Amniotic epithelial cell (primary cell): ENCODE measurements around the gene MKS1.

Experiments used
- DNase-seq: peaks from one replicate; pipeline ENCODE4 v3.0.0-alpha.2; 2010; ENCODE audit warnings: low read depth

Gene MKS1

DNA sequence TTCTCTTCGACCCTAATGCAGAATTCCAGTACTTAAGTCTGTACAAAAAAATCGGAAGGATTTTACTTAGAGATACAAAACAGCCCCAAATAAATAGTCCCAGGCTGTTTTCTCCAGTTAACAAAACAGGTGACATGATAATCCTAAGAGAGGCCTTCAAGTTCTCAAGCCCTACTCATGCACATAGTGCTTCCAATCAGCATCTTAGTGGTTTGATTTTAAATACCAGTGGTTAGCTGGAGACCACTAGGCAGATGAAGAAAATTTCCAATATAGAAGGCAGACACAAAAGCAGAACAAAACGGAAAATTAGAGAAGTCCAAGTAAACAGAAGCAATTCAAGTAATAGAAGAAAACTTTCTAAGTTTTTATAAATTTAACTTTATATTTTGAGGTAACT, 57.5 kb downstream of the MKS1 start:
- DNase-seq, result no peak

DNA sequence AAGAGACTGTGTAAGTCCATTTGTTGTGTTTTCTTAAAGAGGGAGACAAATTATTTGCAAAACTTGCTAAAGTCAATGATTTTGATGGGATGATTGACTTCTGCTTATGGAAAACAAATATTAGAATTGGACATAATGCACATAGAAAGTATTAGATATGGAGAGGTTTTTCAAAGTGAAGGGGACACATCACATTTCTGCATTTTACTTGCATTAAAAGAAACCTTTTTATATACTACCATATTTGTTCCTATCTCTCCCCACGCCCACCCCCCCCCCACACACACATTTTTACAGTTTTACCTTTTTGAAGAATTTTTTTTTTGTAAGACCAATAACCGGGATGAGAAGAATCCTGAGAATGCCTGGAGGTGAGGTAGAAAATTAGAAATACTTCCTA, 60.9 kb downstream of the MKS1 start:
- no peak for DNase-seq

DNA sequence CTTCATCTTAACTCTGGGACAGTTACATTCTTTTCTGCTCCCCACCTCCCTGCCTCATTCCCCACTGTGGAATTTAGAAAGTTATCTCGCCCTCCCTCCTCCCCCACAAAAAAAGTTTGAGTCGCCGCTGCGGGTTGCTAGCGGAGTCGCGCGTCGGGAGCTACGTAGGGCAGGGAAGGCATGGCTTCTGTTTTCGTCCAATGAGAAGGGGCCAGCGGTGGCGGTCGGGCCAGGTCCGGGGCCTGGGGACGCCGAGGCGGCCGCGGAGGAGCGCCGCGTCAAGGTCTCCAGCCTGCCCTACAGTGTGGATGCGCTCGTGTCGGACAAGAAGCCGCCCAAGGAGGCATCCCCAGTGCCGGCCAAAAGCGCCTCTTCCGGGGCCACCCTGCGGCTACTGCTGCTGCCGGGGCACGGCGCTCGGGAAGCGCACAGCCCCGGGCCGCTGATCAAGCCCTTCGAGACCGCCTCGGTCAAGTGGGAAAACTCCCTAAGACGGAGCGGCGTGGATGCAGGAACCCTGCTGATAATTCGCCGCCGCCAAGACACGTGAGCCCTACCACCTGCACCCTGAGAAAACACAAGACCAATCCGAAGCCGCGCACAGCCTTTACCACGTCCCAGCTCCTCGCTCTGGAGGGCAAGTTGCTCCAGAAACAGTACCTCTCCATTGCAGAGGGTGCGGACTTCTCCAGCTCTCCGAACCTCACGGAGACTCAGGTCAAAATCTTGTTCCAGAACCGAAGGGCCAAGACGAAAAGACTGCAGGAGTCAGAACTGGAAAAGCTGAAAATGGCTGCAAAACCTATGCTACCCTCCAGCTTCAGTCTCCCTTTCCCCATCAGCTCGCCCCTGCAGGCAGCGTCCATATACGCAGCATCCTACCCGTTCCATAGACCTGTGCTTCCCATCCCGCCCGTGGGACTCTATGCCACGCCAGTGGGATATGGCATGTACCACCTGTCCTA, 61.9 kb downstream of the MKS1 start:
- DNase-seq, result no peak
